Effector CD8-positive, alpha-beta T cell (primary cell): ENCODE data around the gene KIF18B.
A peak's percentile ranks its signal among the peaks of the same experiment; 100 is the strongest.

Source experiments
- DNase-seq: peaks from one replicate; lab custom pipeline; 2025; lab: John Stamatoyannopoulos, UW

The KIF18B gene

DNA sequence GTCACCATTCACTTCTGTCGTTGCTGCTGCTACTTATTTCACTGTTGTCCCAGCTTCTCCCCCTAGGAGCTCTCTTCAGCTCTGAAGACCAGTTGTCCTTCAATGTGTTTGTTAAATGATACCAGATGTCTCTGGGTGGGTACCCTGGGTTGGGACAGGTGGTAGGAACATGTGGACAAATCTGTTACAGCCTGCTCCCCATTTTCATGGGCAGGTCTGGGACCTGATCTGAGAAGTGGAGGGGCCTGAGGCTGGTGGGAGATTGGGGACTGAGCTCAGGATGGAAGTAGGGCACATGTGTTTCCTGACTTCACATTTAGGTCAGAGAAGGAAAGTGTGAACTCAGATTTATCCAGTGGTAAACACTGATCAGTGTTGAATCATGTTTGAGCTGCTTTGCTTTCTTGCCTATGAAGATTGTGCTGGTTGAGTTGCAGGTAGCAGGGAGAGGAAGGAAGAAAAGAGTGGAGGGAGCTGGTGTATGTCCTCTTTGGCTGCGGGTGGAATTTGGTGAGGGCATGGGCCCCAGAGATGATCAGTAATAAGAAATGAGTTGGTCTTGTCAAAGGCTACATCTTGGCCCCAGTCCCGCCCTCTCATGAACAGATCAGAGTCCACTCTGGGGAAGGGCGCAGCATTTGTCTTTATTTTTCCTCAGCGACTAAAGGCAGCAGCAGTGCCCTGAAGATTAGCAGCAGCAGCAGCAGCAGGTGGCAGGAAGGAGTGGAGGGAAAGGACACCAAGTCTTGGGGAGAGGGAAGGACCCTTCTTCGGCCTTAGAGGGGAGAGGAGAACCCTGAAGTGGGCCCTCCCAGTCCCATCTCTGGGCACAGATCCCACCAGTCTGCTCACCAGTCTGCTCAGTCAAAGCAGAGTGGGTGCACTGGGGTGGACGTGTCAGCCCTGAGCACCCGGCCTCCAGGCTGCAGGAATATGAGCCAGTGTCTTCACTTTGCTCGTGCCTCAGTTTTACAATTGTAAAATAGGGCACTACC is 42.3 kb downstream of the KIF18B start:
- DNase-seq: no peak

DNA sequence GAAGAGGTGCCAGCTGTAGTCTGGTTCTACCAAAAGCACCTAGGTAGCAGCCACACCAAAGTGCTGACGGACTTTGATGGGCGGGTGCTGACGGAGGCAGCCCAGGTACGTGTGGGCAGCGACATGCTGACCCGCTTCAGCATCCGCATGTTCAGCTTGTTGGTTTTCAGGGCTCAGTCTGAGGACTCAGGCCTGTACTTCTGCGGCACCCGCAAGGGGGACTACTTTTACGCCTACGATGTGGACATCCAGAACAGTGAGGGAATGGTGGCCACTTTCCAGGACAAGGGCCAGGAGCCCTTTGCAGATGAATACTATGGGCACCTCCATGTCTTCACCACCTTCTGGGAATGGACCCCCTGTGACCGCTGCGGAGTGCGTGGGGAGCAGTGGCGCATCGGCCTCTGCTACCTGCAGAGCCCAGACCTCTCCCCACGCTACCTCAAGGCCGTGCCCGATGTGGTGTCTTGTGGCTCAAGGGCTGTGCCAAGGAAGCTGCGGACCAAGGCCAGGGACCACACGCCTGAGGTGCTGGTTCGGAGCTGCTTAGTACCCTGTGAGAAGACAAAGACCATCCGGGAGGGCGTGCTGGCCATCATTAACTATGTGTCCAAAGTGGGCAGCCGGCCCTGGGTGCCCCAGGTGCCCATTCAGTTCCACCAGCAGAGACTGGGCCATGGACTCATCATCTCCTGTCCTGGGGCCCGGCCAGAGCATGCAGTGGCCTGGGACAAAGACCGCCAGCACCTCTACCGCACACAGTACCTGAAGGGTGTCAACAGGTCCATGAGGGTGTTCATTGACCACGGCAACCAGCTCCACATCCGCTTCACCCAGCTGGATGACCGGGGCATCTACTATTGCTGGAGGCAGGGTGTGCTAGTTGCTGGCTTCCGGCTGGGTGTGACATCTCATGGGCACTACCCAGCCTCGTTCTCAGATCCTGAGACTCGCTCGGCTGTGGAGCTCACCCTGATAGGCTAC is 43.3 kb downstream of the KIF18B start:
- DNase-seq: no peak

DNA sequence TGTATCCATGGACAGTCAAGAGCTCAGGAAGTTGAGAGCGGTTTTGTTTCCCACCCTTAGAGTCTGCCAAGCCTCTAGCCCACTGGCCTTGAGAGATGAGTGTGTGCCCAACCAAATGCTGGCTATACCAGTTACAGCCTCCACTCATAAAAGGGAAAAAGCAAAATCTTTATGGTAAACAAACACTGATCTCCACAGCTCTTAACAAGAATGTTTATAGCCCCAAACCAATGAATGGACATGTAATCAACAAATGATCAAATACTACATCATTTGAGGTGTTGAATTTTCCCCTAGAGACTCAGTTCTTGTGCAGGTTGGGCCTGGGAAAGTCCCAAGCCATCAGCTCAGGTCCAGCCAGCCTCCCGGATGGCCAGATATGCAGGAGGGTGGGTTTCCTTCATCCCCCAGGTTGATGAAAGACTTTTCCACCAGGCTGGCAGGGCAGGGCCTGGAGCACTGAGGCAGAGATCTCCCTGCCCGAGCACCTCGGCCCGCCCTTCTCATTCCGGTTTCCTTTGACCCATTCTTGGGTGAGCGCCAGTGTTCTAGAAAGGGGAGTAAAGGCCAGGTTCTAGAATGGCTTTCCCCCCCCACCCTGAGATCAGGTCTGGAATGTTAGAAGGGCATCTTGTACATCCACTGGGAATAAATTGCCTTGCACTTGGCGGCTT is 44.4 kb downstream of the KIF18B start:
- DNase-seq: no peak

DNA sequence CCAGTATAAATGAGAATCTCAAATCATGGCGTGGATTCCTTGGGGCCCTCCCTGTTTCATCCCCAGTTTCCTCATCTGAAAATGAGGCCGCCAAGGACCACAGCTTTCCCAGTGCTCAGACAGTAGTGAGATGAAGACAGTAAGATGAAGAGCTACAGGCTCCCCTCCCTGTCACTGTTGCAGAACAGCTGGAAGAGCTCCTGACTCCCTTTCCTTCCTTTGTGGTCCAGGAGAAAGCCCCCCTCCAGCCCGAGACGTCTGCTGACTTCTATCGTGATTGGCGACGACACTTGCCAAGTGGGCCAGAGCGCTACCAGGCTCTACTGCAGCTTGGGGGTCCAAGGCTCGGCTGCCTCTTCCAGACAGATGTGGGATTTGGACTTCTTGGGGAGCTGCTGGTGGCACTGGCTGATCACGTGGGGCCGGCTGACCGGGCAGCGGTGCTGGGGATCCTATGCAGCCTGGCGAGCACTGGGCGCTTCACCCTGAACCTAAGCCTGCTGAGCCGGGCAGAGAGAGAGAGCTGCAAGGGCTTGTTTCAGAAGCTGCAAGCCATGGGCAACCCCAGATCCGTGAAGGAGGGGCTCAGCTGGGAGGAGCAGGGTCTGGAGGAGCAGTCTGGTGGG is 45.3 kb downstream of the KIF18B start:
- DNase-seq: no peak

DNA sequence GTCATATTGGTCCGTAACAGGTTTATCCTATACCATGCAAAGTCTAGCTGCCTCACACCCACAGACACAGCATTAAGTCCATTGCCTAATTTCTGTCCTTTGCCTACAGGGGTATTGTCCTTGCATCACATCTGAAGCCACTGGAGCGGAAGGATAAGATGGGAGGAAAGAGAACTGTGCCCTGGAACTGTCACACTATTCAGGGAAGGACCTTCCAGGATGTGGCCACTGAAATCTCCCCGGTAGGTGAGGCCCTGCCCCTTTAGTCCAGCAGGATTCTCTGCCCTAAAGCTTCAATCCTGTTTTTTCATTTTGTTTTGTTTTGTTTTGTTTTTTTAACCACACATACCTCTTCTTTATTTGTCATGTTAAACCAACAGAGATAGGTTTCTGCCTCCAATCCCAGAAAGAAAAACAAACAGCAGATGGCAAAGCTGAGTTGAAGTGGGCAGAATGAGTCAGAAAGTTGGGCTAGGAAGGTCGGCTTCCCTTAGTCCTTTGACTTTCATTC is 46.1 kb downstream of the KIF18B start:
- no peak for DNase-seq

DNA sequence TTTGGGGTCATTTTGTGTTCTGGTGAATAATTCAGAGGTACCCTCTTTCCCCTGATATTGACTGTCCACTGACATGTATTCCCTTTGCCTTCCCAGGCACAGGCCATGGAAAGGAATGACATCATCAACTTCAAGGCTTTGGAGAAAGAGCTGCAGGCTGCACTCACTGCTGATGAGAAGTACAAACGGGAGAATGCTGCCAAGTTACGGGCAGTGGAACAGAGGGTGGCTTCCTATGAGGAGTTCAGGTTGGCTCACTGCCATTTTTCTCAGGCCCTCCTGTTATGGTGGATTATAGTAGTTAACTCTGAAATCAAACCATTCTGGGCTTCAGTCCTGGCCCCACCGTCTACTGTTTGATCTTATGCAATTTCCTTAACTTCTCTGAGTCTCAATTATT is 46.7 kb downstream of the KIF18B start:
- no peak for DNase-seq

DNA sequence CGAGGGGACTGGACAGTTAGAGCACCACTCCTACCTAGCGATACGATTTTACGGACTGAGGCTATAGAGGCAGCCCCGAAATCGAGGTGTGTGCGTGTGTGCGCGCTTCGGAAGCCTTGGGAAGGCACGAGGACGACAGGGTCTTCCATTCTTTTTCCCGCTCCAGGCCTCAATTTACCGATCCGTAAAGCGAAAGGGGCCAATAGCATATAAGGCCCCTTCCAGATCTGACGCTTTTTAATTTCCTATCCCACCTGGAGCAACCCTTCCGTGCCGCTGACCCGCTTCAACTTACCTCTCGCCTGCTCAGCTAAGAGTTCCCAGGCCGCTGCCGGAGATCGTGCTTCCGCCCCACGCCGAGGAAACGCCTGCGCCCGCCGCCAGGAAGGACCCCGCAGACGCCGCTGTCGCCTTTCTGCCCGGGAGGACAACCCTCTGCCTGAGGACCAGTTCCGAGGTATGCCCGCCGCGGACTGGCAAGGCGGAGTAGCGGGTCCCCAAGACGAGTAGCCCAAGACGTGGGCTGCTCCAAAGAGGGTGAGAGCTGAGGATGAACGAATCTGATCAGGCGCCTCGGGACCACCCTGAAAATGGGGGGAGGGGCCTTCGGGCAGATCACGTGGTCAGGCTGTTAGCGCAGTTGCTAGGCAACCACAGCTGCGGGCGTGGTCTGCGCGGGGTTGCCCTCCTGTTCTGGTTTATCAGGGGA is 48.3 kb downstream of the KIF18B start, which contains the start of gene EFTUD2:
Gene EFTUD2, minus strand, starts transcription at position 372 of the 709 bp plus-strand sequence. CDS start 4,924 bp downstream, outside the sequence.
- peak; percentile 93 for DNase-seq

DNA sequence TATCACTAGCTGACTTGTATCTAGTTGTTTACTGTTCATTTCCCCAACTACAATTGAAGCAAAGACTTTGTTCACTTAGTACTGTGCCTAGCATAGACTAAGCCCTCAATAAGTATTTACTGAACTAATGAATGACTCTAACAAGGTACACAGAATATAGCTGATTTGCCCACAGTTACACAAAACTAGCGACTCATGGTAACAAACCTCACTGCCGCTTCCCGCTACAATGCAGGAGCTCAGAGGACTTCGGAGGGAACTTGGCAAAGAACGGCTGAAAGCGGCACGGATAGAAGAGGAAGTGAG is 48.9 kb downstream of the KIF18B start:
- DNase-seq: no peak

DNA sequence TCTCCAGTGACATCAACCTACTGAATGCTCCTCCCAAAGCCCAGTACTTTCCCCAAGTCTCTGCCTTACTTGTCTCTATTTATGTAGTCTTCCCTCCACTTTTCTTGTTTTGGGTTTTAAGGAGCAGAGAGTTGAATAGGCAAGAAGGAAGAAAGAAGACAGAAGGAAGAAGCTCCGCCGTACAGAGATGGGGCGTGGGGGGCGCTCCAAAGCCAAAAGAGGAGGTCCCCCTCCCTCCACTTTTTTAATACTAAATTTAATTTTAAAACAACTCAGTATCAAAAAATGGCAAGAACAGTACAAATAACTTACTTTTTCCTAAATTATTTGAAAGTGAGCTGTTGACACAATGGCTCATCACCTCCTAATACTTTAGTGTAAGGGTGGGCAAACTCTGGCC is 52.9 kb downstream of the KIF18B start:
- no peak for DNase-seq

DNA sequence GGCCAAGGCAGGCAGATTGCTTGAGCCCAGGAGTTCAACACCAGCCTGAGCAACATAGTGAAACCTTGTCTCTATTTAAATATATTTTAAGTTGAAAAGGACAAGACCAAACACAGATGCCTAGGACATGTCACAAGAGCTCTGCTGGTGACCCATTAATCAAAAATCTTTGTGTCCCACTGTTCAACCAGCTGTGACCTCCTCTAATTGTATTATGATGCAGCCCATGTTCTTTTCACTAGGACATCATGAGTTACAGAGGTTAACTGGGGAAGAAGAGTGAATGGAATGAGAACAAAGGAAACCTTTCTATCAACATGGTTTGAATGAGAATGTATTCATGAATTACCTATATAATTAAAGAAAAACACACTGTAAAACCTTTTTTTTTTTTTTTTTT is 55.3 kb downstream of the KIF18B start:
- DNase-seq: no peak

DNA sequence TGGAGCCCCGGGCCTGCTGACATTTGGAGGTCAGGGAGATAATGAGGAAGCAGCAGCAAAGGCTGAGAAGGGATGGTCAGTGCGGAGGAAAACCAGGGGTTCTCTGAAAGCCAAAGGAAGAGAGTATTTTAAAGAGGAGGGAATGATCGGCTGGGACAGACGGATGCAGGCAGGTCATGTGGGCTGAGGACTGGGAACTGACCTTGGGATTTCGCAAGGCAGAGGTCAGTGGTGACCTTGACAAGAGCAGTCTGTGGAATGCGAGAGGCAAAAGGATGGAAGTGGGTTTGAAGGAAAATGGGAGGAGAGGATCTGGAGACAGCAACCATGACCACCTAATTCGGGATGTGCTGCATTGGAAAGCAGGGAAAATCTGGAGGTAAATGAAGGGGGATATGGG is 58.6 kb downstream of the KIF18B start:
- DNase-seq: no peak

DNA sequence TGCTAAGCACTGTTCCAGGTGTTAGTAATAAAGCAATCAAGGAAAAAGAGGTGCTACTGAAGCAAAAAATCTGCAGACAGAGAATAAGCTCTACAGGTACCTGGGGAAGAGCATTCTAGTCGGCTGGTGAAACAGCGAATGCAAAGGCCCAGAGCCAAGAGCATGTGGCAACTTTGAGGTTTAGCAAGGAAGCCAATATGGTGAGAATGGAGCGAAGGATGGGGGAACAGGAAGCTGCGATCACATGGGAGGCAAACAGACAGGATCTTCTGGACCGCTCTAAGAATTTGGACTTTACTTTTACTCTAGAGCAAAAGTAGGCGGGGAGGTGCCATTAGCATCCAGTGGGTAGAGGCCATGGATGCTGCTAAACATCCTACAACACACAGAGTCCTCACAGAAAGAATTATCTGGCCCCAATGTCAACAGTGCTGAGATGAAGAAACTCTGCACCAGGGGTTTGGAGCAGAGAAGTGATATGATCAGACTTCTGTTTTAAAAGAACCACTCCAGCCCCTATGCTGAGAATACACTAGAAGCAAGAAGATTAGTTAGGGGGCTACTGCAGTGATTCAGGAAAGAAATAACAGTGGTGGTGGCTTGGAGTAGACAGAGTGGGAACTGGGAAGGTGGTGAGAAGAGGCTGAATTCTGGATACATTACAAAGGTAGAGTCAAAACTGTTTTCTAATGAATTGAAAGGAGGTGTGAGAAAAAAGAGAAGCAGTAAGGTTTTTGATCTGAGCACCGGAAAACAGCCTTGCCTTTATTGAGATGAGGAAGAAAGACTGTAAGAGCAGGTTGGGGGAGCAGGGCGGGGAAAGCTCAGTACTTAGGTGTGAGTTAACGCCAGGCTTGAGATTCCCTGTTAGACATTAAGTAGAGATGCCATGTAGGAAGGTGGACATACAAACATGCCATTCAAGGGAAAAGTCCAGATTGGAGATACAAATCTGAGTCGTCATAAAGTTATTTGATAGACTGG is 59.3 kb downstream of the KIF18B start:
- DNase-seq: no peak

DNA sequence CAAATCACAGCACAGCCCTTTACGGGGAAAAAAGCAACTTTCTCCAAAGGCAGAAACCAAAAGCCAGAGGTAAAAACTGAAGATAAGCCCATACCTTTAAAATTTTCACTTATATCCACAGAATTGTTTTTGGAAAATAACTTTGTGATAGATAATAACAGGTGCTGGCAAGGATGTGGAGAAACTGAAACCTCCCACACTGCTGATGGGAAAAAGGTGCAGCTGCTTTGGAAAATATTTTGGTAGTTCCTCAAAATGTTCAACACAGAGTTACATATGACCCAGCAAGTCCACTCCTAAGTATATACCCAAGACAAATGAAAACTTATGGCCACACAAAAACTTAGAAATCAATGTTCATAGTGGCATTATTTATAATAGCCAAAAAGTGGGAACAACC is 60.6 kb downstream of the KIF18B start:
- DNase-seq: no peak

DNA sequence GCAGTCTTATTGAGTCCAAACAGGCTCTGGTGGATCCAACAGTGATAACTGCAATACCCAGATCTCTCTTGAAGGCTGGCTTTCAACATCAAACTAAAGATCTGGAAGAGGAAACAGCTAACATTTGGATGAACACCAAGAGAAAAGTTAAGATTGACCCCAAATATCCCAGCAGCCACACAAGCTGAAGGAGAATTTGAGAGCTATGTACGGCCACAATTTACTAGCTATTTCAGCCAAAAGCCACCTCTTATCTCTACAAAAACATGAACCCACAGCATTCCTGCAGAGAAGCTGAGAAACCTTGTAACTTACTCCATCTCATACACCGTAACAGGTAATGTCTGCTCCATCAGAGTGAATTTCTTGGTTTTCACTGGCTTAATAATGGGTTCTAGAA is 62.6 kb downstream of the KIF18B start:
- DNase-seq: no peak

DNA sequence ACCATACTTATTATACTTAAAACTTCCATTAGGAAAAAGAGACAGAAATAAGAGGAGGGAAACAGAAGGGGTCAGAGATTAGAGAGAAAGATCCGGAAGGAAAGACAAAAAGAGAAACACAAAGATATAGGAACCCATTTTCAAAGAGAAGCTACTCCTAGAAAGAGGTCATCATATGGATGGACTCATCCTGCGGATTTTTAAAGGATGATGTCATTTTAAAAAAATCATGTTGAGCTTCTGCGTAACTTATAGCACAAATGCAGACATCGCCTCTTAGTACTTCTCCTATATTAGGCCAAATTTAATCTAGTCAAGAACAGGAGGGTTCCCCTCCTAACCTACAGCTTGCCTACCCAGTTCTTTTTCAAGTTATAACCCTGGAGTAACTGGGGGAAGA is 66.4 kb downstream of the KIF18B start:
- no peak for DNase-seq

DNA sequence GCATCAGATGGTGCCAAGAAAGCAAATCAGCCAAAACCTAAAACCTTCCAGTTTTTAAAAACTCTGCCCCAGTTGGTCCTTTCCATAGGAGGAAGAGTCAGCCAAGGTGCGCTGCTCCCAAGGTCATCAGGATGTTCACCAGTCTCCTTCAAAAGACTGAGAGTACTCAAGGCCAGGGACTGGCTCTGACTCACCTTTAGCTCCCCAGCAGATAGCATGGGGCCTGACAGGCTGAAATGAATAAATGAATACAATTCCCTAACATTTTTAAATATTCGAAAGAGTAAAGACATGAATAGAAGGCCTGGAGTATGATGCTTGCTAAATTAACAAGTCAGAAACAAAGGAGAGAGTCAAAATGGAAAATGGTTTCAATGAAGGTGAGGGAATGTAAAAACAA is 67.5 kb downstream of the KIF18B start:
- DNase-seq: no peak

DNA sequence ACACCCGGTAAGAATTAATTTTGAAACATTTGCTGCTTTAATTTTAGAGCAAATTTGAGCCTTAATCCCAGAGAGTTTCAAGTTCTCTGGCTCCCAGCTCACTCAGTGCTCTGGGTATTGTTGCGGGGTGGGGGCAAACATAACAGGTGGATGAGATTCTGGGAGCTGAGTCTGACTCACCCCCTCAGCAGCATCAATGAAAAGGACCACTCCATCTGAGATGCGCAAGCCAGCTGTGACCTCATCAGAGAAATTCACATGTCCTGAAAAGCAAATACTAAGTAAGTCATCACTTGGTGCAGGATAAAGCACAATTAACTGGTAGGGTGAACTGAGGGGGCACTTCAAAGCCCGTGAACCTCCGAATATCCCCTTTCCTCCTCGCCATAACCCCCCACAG is 68.2 kb downstream of the KIF18B start:
- no peak for DNase-seq

DNA sequence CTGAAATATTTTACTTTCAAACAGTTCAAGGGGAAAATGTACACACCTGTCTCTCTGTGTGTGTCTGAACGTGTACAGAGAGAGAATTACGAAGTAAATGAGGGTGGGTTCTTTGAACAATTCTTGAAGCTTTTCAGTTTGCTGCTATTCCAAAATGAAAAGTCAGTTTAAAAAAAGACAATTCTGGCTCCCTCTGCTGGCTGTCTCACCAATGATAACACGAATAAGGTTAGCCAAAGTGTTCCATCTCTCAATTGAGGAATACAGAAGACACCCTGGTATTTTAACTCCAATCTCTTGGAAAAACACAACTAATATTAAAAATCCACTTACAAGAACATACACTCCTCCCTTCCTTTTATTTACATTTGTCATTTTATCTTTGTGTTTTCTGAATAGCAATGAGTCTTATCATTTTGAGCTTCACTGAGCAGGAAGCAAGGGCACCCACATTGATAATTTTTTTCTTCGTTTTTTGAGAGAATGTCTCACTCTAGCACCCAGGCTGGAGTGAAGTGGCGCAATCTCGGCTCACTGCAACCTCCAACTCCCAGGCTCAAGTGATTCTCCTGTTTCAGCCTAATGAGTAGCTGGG is 68.8 kb downstream of the KIF18B start:
- DNase-seq: no peak

DNA sequence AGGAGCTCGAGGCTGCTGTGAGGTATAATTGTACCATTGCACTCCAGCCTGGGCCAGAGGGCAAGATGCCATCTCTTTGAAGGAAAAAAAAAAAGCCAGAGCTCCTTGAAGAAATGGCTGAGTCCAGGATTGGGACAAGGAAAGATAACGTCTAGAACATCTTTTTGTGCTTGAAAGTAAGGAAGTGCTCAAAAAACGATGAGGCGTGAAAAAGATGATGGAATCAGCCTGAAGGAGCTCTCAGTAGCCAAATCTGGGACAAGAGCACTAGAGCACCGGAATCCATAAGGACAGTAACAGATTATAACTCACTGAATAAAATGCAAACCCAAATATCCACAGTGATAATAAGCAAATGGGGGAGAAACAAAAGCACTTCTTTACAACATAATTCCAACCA is 70.5 kb downstream of the KIF18B start:
- no peak for DNase-seq
